OCI-LY7 (cell line): ENCODE data around the gene FGFR4. TPM values are rescaled to one million over a fixed set of nuclear protein-coding genes. Genes with fewer than 3 reads are reported as not detected.

ENCODE experiments used
- BruUV-seq: library from RNA; stranded (reverse); fragments of 400-500 nt; replicated peaks from 2 replicates; lab custom pipeline; 2021; lab: Mats Ljungman, UMichigan
- CTCF ChIA-PET: fragments of 300-600 bp; sonication (Branson Sonifier 250); formaldehyde crosslinking; loops from one replicate; lab custom pipeline; 2022; ENCODE audit warnings: antibody characterized with exemption; ENCODE audit not compliant: unreplicated experiment; lab: Charles Lee
- POLR2A ChIA-PET: fragments of 300-600 bp; sonication (Branson Sonifier 250); formaldehyde crosslinking; loops from one replicate; lab custom pipeline; 2022; ENCODE audit warnings: antibody characterized with exemption; lab: Charles Lee
- DNase-seq: peaks from one replicate; pipeline ENCODE4 v3.0.0-alpha.2; 2015; ENCODE audit warnings: low spot score
- H2AFZ ChIP-seq: fragments of 200-600 bp; sonication (generic), shearing (Covaris generic); 2 replicates; pipeline ENCODE4 v1.6.1; 2014; ENCODE audit warnings: mild to moderate bottlenecking, antibody characterized with exemption, low read length, moderate library complexity
- H3K27ac ChIP-seq: fragments of 200-600 bp; sonication (generic); 2 replicates; pipeline ENCODE4 v1.5.1; 2014; ENCODE audit warnings: mixed run types, low read depth, mild to moderate bottlenecking, moderate library complexity, low read length, inconsistent platforms; ENCODE audit not compliant: poor library complexity, severe bottlenecking
- H3K36me3 ChIP-seq: fragments of 200-600 bp; sonication (generic); 2 replicates; pipeline ENCODE4 v1.6.1; 2014; ENCODE audit warnings: mild to moderate bottlenecking, antibody characterized with exemption, low read length, moderate library complexity, mixed read lengths; ENCODE audit not compliant: insufficient read depth
- H3K4me1 ChIP-seq: fragments of 200-600 bp; sonication (generic); 2 replicates; pipeline ENCODE4 v1.5.1; 2014; ENCODE audit warnings: mild to moderate bottlenecking, low read length; ENCODE audit not compliant: insufficient read depth, poor library complexity, severe bottlenecking
- H3K4me2 ChIP-seq: fragments of 200-600 bp; sonication (generic); 2 replicates; pipeline ENCODE4 v1.6.1; 2014; ENCODE audit warnings: mild to moderate bottlenecking, low read length
- H3K4me3 ChIP-seq: fragments of 200-600 bp; sonication (generic); 2 replicates; pipeline ENCODE4 v1.5.1; 2014; ENCODE audit warnings: mild to moderate bottlenecking, low read depth, low read length; ENCODE audit not compliant: poor library complexity, severe bottlenecking
- H3K79me2 ChIP-seq: fragments of 200-600 bp; sonication (generic); 2 replicates; pipeline ENCODE4 v1.6.1; 2016; ENCODE audit warnings: low read depth, mild to moderate bottlenecking, low read length, moderate library complexity, mixed read lengths; ENCODE audit not compliant: insufficient read depth
- H3K9me2 ChIP-seq: fragments of 200-600 bp; sonication (generic); 2 replicates; pipeline ENCODE4 v1.6.1; 2016; ENCODE audit warnings: mild to moderate bottlenecking, low read length, mixed read lengths; ENCODE audit not compliant: insufficient read depth
- H3K9me3 ChIP-seq: fragments of 200-600 bp; sonication (generic); 2 replicates; pipeline ENCODE4 v1.6.1; 2014; ENCODE audit warnings: mild to moderate bottlenecking, mixed run types, low read length, mixed read lengths
- H4K20me1 ChIP-seq: fragments of 200-600 bp; sonication (generic); 2 replicates; pipeline ENCODE4 v1.6.1; 2014; ENCODE audit warnings: mild to moderate bottlenecking, antibody characterized with exemption, low read length, moderate library complexity, mixed read lengths; ENCODE audit not compliant: insufficient read depth
- CTCF ChIP-seq: fragments of 200-600 bp; sonication (generic); conservative IDR thresholded peaks from 2 replicates; pipeline ENCODE4 v1.5.1; 2014; ENCODE audit warnings: mild to moderate bottlenecking, antibody characterized with exemption, low read length, moderate library complexity, mixed read lengths
- EZH2phosphoT487 ChIP-seq: fragments of 200-600 bp; sonication (generic); IDR thresholded peaks from 2 replicates; pipeline ENCODE4 v1.6.1; 2018; ENCODE audit warnings: low read depth, borderline replicate concordance, mild to moderate bottlenecking, mixed run types, antibody characterized with exemption, low read length, moderate library complexity, mixed read lengths
- intact Hi-C: fragments of 100-400 bp; cut with micrococcal nuclease; formaldehyde crosslinking; loops from one replicate; pipeline ENCODE4 v1.10.0; 2022; ENCODE audit not compliant: unreplicated experiment
- total RNA-seq, 2 experiments: library from RNA; depleted of rRNA in 1 of 2; stranded (reverse); fragments of >200 nt in 1 of 2; shearing (Covaris generic) in 1 of 2; gene quantifications; 2 replicates each; pipeline ENCODE4 v1.2.3, GENCODE V29; 2014 to 2022

The FGFR4 gene
- total RNA-seq, 2 experiments from 2014 or later: 1.2 to 4.5 TPM

- no peaks in the 10 kb centered on the region for H3K9me2 ChIP-seq
- intact Hi-C loops: loop anchor here (10.0 kb wide), 1 partner anchor 415 kb away; no protein-coding TSS in a partner anchor
- peaks cover 6% of the 10 kb centered on the region for H3K4me1 ChIP-seq
- no peak overlapping the region for H3K4me2 ChIP-seq
- H3K9me3 ChIP-seq: no peaks in the 10 kb centered on the region
- H3K27ac ChIP-seq: no peak overlapping the region
- CTCF ChIA-PET: no interaction called here
- no peaks in the 10 kb centered on the region for H4K20me1 ChIP-seq
- H3K79me2 ChIP-seq: no peaks in the 10 kb centered on the region
- no peak for DNase-seq
- TF ChIP-seq EZH2phosphoT487 (no peak), CTCF (no peak)
- H3K36me3 ChIP-seq: no peaks in the 10 kb centered on the region
- no peak overlapping the region for H3K4me3 ChIP-seq
- BruUV-seq: no TSS peak
- H2AFZ ChIP-seq: no peak overlapping the region
- POLR2A ChIA-PET: no interaction called here
Measured at GRCh38 chr5:177080265-177080664, 6.5 kb upstream of the FGFR4 start.

- Histone ChIP-seq H3K9me2 (no peaks in the 10 kb centered on the region), H3K4me3 (no peak overlapping the region), H3K36me3 (no peaks in the 10 kb centered on the region), H3K27ac (no peak overlapping the region), H3K9me3 (no peaks in the 10 kb centered on the region), H3K79me2 (no peaks in the 10 kb centered on the region), H4K20me1 (no peaks in the 10 kb centered on the region), H3K4me2 (no peak overlapping the region), H3K4me1 (peaks cover 20% of the 10 kb centered on the region), H2AFZ (no peak overlapping the region)
- no TSS peak for BruUV-seq
- CTCF ChIA-PET: no interaction called here
- POLR2A ChIA-PET: no interaction called here
- TF ChIP-seq CTCF: no peak
- no peak for TF ChIP-seq EZH2phosphoT487
- no peak for DNase-seq
- intact Hi-C loops: loop anchor here (10.0 kb wide), 1 partner anchor 417 kb away; no protein-coding TSS in a partner anchor
Measured at GRCh38 chr5:177081859-177082258, 4.9 kb upstream of the FGFR4 start.

GRCh38 chr5:177083357-177083756 is 3.4 kb upstream of the FGFR4 start:
- no peaks in the 10 kb centered on the region for H3K9me2 ChIP-seq
- intact Hi-C loops: loop anchor here (10.0 kb wide), 1 partner anchor 419 kb away; no protein-coding TSS in a partner anchor
- TF ChIP-seq EZH2phosphoT487 (no peak), CTCF (no peak)
- no peak for DNase-seq
- ChIA-PET POLR2A (interaction anchor here (0.7 kb wide), 1 partner anchor 253 kb away, joined by 3 read pairs; no protein-coding TSS in a partner anchor), CTCF (interaction anchor here (0.8 kb wide), 1 partner anchor 11 kb away, joined by 5 read pairs; no protein-coding TSS in a partner anchor)
- H3K27ac ChIP-seq: no peak overlapping the region
- H4K20me1 ChIP-seq: no peaks in the 10 kb centered on the region
- H3K4me2 ChIP-seq: no peak overlapping the region
- H2AFZ ChIP-seq: no peak overlapping the region
- H3K36me3 ChIP-seq: no peaks in the 10 kb centered on the region
- no peak overlapping the region for H3K4me3 ChIP-seq
- no peaks in the 10 kb centered on the region for H3K79me2 ChIP-seq
- BruUV-seq: no TSS peak
- H3K4me1 ChIP-seq: peaks cover 27% of the 10 kb centered on the region
- no peaks in the 10 kb centered on the region for H3K9me3 ChIP-seq
